Neural cell (in vitro differentiated cells): ENCODE measurements around the gene SPPL3. TPM values are rescaled to one million over a fixed set of nuclear protein-coding genes. Genes with fewer than 3 reads are reported as not detected.

Experiments
- H2AFZ ChIP-seq: fragments of 200-600, 300-800 bp; sonication (generic), shearing (Covaris generic); 2 replicates; pipeline ENCODE4 v1.6.0; 2014; ENCODE audit warnings: low read depth, mild to moderate bottlenecking, antibody characterized with exemption, low read length, moderate library complexity
- H3F3A ChIP-seq: fragments of 200-600 bp; shearing (Covaris generic); 2 replicates; pipeline ENCODE4 v1.6.1; 2016; ENCODE audit warnings: mild to moderate bottlenecking, moderate library complexity, mixed read lengths, antibody characterized with exemption, low read length; ENCODE audit not compliant: insufficient read depth, poor library complexity, severe bottlenecking
- H3K27ac ChIP-seq: fragments of 200-600, 300-800 bp; sonication (generic), shearing (Covaris generic); 2 replicates; pipeline ENCODE4 v1.5.1; 2014; ENCODE audit warnings: mild to moderate bottlenecking, low read length, moderate library complexity
- H3K27me3 ChIP-seq: fragments of 300-800, 200-600 bp; sonication (generic), shearing (Covaris generic); 2 replicates; pipeline ENCODE4 v1.6.0; 2014; ENCODE audit warnings: mild to moderate bottlenecking, low read depth, low read length, moderate library complexity; ENCODE audit not compliant: insufficient read depth
- H3K36me3 ChIP-seq: fragments of 300-800, 200-600 bp; sonication (generic), shearing (Covaris generic); 2 replicates; pipeline ENCODE4 v1.5.1; 2014; ENCODE audit warnings: mild to moderate bottlenecking, antibody characterized with exemption, low read length, moderate library complexity; ENCODE audit not compliant: insufficient read depth
- H3K4me2 ChIP-seq: fragments of 300-800, 200-600 bp; sonication (generic), shearing (Covaris generic); 2 replicates; pipeline ENCODE4 v1.6.0; 2014; ENCODE audit warnings: mild to moderate bottlenecking, low read length
- H3K4me3 ChIP-seq: fragments of 300-800, 200-600 bp; sonication (generic), shearing (Covaris generic); 2 replicates; pipeline ENCODE4 v1.5.1; 2014; ENCODE audit warnings: mild to moderate bottlenecking, low read length, moderate library complexity
- H3K79me2 ChIP-seq: fragments of 200-600 bp; shearing (Covaris generic); replicated peaks from 2 replicates; pipeline ENCODE4 v1.6.0; 2014; ENCODE audit warnings: mild to moderate bottlenecking, low read length, moderate library complexity; ENCODE audit not compliant: insufficient read depth
- H3K9ac ChIP-seq: fragments of 300-800, 200-600 bp; sonication (generic), shearing (Covaris generic); 2 replicates; pipeline ENCODE4 v1.6.1; 2016; ENCODE audit warnings: mild to moderate bottlenecking, low read length, mixed read lengths
- H3K9me2 ChIP-seq: fragments of 200-600 bp; shearing (Covaris generic); 2 replicates; pipeline ENCODE4 v1.6.1; 2016; ENCODE audit warnings: mild to moderate bottlenecking, low read length, mixed read lengths; ENCODE audit not compliant: insufficient read depth
- H3K9me3 ChIP-seq: fragments of 200-600, 300-800 bp; sonication (generic), shearing (Covaris generic); 2 replicates; pipeline ENCODE4 v1.6.1; 2016; ENCODE audit warnings: mild to moderate bottlenecking, mixed run types, low read length, moderate library complexity, mixed read lengths
- H4K20me1 ChIP-seq: fragments of 200-600 bp; shearing (Covaris generic); 2 replicates; pipeline ENCODE4 v1.6.1; 2016; ENCODE audit warnings: mild to moderate bottlenecking, mixed run types; ENCODE audit not compliant: insufficient read depth
- EP300 ChIP-seq: fragments of 450-650 bp; conservative IDR thresholded peaks from 2 replicates; pipeline ENCODE4 v1.6.1; 2014; ENCODE audit warnings: antibody characterized with exemption, mild to moderate bottlenecking, moderate library complexity; ENCODE audit not compliant: poor library complexity, severe bottlenecking
- EZH2 ChIP-seq: fragments of 200-600, 300-800 bp; shearing (Covaris generic), sonication (generic); IDR thresholded peaks from 2 replicates; pipeline ENCODE4 v1.6.1; 2014; ENCODE audit warnings: antibody characterized with exemption, low read length, borderline replicate concordance, mild to moderate bottlenecking; ENCODE audit not compliant: insufficient read depth, poor library complexity, severe bottlenecking
- MXI1 ChIP-seq: fragments of 450-650 bp; conservative IDR thresholded peaks from 2 replicates; pipeline ENCODE4 v1.6.1; 2014; ENCODE audit warnings: antibody characterized with exemption, mild to moderate bottlenecking; ENCODE audit not compliant: poor library complexity, severe bottlenecking
- POLR2AphosphoS5 ChIP-seq: IDR thresholded peaks from 2 replicates; pipeline ENCODE4 v1.6.1; 2012
- SMC3 ChIP-seq: fragments of 450-650 bp; conservative IDR thresholded peaks from 2 replicates; pipeline ENCODE4 v1.6.1; 2014; ENCODE audit warnings: antibody characterized with exemption, mild to moderate bottlenecking, moderate library complexity; ENCODE audit not compliant: poor library complexity
- TAF1 ChIP-seq: IDR thresholded peaks from 2 replicates; pipeline ENCODE4 v1.6.1; 2012; ENCODE audit warnings: low read depth
- polyA plus RNA-seq: library from polyadenylated mRNA; depleted of rRNA; stranded (reverse); fragments of >200 nt; gene quantifications from 2 replicates; pipeline ENCODE4 v1.2.3, GENCODE V29; 2014
- TF ChIP-seq, protein P1 (sequence below): IDR thresholded peaks from 2 replicates; pipeline ENCODE4 v1.6.1; 2012; ENCODE audit warnings: borderline replicate concordance
- TF ChIP-seq, protein P2 (sequence below): fragments of 450-650 bp; IDR thresholded peaks from 2 replicates; pipeline ENCODE4 v1.5.1; 2014; ENCODE audit warnings: antibody characterized with exemption, mild to moderate bottlenecking, moderate library complexity; ENCODE audit not compliant: poor library complexity, severe bottlenecking

The SPPL3 gene
- polyA plus RNA-seq, 1 donor from 2014 or later: 21.3 TPM

DNA sequence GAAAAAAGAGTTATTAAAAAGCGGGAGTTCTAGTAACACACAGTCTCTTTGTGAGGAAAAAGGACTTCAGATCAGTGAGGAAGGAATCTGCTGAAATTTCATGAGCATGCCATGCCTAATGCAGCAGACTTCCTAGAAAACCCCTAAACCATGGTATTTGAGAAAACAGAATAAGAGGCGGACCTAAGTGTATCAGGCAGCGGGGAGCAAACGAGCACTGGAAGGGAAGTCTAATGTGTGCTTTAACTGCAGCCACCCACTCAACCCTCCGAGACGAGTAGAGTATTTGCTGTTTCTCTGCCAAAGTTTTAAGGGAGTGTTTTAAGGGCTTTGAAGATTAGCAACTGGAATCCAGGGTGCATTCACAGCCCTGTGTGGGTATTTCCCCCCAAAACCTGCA, 142.1 kb downstream of the SPPL3 start:
- TF ChIP-seq SMC3 (no peak), EP300 (no peak), POLR2AphosphoS5 (no peak), EZH2 (no peak)
- TF ChIP-seq, protein P1, sequence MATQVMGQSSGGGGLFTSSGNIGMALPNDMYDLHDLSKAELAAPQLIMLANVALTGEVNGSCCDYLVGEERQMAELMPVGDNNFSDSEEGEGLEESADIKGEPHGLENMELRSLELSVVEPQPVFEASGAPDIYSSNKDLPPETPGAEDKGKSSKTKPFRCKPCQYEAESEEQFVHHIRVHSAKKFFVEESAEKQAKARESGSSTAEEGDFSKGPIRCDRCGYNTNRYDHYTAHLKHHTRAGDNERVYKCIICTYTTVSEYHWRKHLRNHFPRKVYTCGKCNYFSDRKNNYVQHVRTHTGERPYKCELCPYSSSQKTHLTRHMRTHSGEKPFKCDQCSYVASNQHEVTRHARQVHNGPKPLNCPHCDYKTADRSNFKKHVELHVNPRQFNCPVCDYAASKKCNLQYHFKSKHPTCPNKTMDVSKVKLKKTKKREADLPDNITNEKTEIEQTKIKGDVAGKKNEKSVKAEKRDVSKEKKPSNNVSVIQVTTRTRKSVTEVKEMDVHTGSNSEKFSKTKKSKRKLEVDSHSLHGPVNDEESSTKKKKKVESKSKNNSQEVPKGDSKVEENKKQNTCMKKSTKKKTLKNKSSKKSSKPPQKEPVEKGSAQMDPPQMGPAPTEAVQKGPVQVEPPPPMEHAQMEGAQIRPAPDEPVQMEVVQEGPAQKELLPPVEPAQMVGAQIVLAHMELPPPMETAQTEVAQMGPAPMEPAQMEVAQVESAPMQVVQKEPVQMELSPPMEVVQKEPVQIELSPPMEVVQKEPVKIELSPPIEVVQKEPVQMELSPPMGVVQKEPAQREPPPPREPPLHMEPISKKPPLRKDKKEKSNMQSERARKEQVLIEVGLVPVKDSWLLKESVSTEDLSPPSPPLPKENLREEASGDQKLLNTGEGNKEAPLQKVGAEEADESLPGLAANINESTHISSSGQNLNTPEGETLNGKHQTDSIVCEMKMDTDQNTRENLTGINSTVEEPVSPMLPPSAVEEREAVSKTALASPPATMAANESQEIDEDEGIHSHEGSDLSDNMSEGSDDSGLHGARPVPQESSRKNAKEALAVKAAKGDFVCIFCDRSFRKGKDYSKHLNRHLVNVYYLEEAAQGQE: no peak
- H3K27me3 ChIP-seq: no peaks in the 10 kb centered on the region
- H3K36me3 ChIP-seq: peaks cover 14% of the 10 kb centered on the region
- no peaks in the 10 kb centered on the region for H3K9me2 ChIP-seq
- H3K9me3 ChIP-seq: no peaks in the 10 kb centered on the region
- H3K79me2 ChIP-seq: no peaks in the 10 kb centered on the region
- H3K27ac ChIP-seq: no peak overlapping the region
- H3K4me3 ChIP-seq: no peak overlapping the region
- H3F3A ChIP-seq: no peaks in the 10 kb centered on the region
- no peak overlapping the region for H3K4me2 ChIP-seq
- no peak overlapping the region for H2AFZ ChIP-seq
- H4K20me1 ChIP-seq: no peaks in the 10 kb centered on the region
- H3K9ac ChIP-seq: no peak overlapping the region

DNA sequence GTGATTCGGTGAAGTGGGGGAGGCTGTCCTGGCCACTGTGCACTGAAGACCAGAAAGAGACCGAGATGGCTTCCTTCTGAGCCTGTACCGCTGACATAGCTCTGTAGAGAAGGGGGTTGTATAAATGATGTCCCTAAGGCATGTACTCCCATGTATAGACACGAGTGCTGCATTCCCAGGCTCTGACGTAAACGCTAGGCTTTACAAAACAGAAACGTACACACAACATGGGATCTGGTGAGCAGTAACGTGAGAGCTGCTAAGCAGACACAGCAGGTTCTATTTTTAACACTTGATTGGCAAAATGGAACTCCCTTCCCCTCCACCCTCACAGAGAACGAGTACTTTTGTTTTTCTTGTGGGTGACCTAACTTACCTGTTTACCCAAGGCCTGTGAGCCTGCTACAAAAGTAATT, 142.6 kb downstream of the SPPL3 start:
- H3K4me3 ChIP-seq: no peak overlapping the region
- H3K79me2 ChIP-seq: no peaks in the 10 kb centered on the region
- H3F3A ChIP-seq: no peaks in the 10 kb centered on the region
- peaks cover 10% of the 10 kb centered on the region for H3K36me3 ChIP-seq
- H3K27ac ChIP-seq: no peak overlapping the region
- H3K4me2 ChIP-seq: no peak overlapping the region
- H3K9ac ChIP-seq: no peak overlapping the region
- TF ChIP-seq SMC3 (no peak), EP300 (no peak), TAF1 (no peak), EZH2 (no peak), POLR2AphosphoS5 (no peak), MXI1 (no peak)
- TF ChIP-seq, protein P1: no peak
- TF ChIP-seq, protein P2, sequence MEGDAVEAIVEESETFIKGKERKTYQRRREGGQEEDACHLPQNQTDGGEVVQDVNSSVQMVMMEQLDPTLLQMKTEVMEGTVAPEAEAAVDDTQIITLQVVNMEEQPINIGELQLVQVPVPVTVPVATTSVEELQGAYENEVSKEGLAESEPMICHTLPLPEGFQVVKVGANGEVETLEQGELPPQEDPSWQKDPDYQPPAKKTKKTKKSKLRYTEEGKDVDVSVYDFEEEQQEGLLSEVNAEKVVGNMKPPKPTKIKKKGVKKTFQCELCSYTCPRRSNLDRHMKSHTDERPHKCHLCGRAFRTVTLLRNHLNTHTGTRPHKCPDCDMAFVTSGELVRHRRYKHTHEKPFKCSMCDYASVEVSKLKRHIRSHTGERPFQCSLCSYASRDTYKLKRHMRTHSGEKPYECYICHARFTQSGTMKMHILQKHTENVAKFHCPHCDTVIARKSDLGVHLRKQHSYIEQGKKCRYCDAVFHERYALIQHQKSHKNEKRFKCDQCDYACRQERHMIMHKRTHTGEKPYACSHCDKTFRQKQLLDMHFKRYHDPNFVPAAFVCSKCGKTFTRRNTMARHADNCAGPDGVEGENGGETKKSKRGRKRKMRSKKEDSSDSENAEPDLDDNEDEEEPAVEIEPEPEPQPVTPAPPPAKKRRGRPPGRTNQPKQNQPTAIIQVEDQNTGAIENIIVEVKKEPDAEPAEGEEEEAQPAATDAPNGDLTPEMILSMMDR: no peak
- H3K27me3 ChIP-seq: no peaks in the 10 kb centered on the region
- no peaks in the 10 kb centered on the region for H3K9me2 ChIP-seq
- no peaks in the 10 kb centered on the region for H4K20me1 ChIP-seq
- H3K9me3 ChIP-seq: no peaks in the 10 kb centered on the region
- no peak overlapping the region for H2AFZ ChIP-seq
